NCI-H2107 treated with DMSO at 0.1 percent for 48 hours (cell line): ENCODE results near the gene SLC25A13.

Source experiments
- DNase-seq: peaks from one replicate; lab custom pipeline; 2025; ENCODE audit not compliant: unreplicated experiment; lab: John Stamatoyannopoulos, UW

The SLC25A13 gene

GRCh38 chr7:96244244-96244991 lies 77.5 kb downstream of the SLC25A13 start:
- DNase-seq = no peak

GRCh38 chr7:96243241-96243640 lies 78.7 kb downstream of the SLC25A13 start:
- no peak for DNase-seq

GRCh38 chr7:96241855-96242254 lies 80.0 kb downstream of the SLC25A13 start:
- peak; percentile 48 for DNase-seq

- no peak for DNase-seq
Observed at GRCh38 chr7:96238976-96239766, 82.7 kb downstream of the SLC25A13 start.

- DNase-seq = no peak
Observed at GRCh38 chr7:96238474-96238873, 83.4 kb downstream of the SLC25A13 start.

- DNase-seq = no peak
Observed at GRCh38 chr7:96237040-96237439, 84.9 kb downstream of the SLC25A13 start.

- no peak for DNase-seq
Observed at GRCh38 chr7:96236198-96237039, 85.5 kb downstream of the SLC25A13 start.

- DNase-seq = no peak
Observed at GRCh38 chr7:96235281-96235680, 86.6 kb downstream of the SLC25A13 start.

GRCh38 chr7:96233528-96234154 lies 88.3 kb downstream of the SLC25A13 start:
- no peak for DNase-seq

GRCh38 chr7:96233084-96233483 lies 88.8 kb downstream of the SLC25A13 start:
- no peak for DNase-seq

GRCh38 chr7:96228760-96229159 lies 93.1 kb downstream of the SLC25A13 start:
- DNase-seq = no peak

- DNase-seq = no peak
Observed at GRCh38 chr7:96225251-96225650, 96.6 kb downstream of the SLC25A13 start.

GRCh38 chr7:96224685-96225084 lies 97.2 kb downstream of the SLC25A13 start:
- no peak for DNase-seq

- no peak for DNase-seq
Observed at GRCh38 chr7:96224073-96224472, 97.8 kb downstream of the SLC25A13 start.

GRCh38 chr7:96221888-96222287 lies 100.0 kb downstream of the SLC25A13 start:
- no peak for DNase-seq

- no peak for DNase-seq
Observed at GRCh38 chr7:96219378-96220130, 102.3 kb downstream of the SLC25A13 start.

GRCh38 chr7:96218664-96219243 lies 103.1 kb downstream of the SLC25A13 start:
- no peak for DNase-seq

- DNase-seq = no peak
Observed at GRCh38 chr7:96217147-96217546, 104.8 kb downstream of the SLC25A13 start.

- DNase-seq = no peak
Observed at GRCh38 chr7:96216373-96216772, 105.5 kb downstream of the SLC25A13 start.

- DNase-seq = no peak
Observed at GRCh38 chr7:96212474-96212873, 109.4 kb downstream of the SLC25A13 start.
